A549 (cell line): Measurements from ENCODE around the gene CRADD. TPM values are rescaled to one million over a fixed set of nuclear protein-coding genes. Genes with fewer than 3 reads are reported as not detected.

ENCODE experiments used
- ATAC-seq, 2 experiments: fragments of 200-7000 bp in 1 of 2; fragments of >200 bp in 1 of 2; cut with Nextera tagmentation in 1 of 2; cut with Tn5 transposase in 1 of 2; 3 replicates each; pipeline versions ENCODE4 v1.8.0 to v1.9.1; 2018 to 2020; ENCODE audit warnings: mild to moderate bottlenecking in 1 of 2, moderate library complexity in 1 of 2
- CTCF ChIA-PET: fragments of 300-600 bp; sonication (Branson Sonifier 250); formaldehyde crosslinking; extraction: SDS; loops from one replicate; lab custom pipeline; 2021; ENCODE audit warnings: antibody characterized with exemption, inconsistent platforms; lab: Yijun Ruan, JAX
- POLR2A ChIA-PET: fragments of 350-600 bp; formaldehyde crosslinking; extraction: SDS; loops from one replicate; lab custom pipeline; 2021; ENCODE audit warnings: antibody characterized with exemption, inconsistent platforms; lab: Yijun Ruan, JAX
- DNase-seq, 2 experiments: peaks; one replicate each; pipeline versions ENCODE4 v3.0.0 to v3.0.0-alpha.2; 2011 to 2016; ENCODE audit warnings: low read depth in 1 of 2, low spot score in 1 of 2
- FAIRE-seq: peaks from 2 replicates; lab custom pipeline; 2011; peaks lifted over from hg19 to GRCh38; lab: Jason Lieb, UNC
- H3K27ac ChIP-seq, 2 experiments: fragments of >200 bp; sonication (Bioruptor Twin); formaldehyde crosslinking; 3 replicates each; pipeline ENCODE4 v1.5.1; 2016 to 2017
- H3K4me1 ChIP-seq: fragments of >200 bp; sonication (Bioruptor Twin); formaldehyde crosslinking; 3 replicates; pipeline ENCODE4 v1.6.1; 2016
- H3K4me2 ChIP-seq: fragments of >200 bp; sonication (Bioruptor Twin); formaldehyde crosslinking; 3 replicates; pipeline ENCODE4 v1.6.1; 2016
- H3K4me3 ChIP-seq: fragments of >200 bp; sonication (Bioruptor Twin); formaldehyde crosslinking; 3 replicates; pipeline ENCODE4 v1.5.1; 2016
- H3K9me3 ChIP-seq: fragments of >200 bp; sonication (Bioruptor Twin); formaldehyde crosslinking; 3 replicates; pipeline ENCODE4 v1.6.1; 2016
- BHLHE40 ChIP-seq: IDR thresholded peaks from 2 replicates; pipeline ENCODE4 v1.6.1; 2012; ENCODE audit warnings: low read depth, low read length, inconsistent platforms
- E2F6 ChIP-seq: IDR thresholded peaks from 2 replicates; pipeline ENCODE4 v1.6.1; 2012; ENCODE audit warnings: low read depth, borderline replicate concordance
- EHMT2 ChIP-seq: fragments of 200-600 bp; sonication (generic); IDR thresholded peaks from 2 replicates; pipeline ENCODE4 v1.6.1; 2016; ENCODE audit warnings: antibody characterized with exemption, low read depth, mild to moderate bottlenecking, moderate library complexity
- FOSB ChIP-seq: fragments of 250-450 bp; sonication (Bioruptor Pico); IDR thresholded peaks from 2 replicates; pipeline ENCODE4 v1.5.0; 2020; ENCODE audit warnings: mild to moderate bottlenecking, moderate library complexity
- GATA3 ChIP-seq: IDR thresholded peaks from 2 replicates; pipeline ENCODE4 v1.6.1; 2012; ENCODE audit warnings: borderline replicate concordance
- HES2 ChIP-seq: fragments of >200 bp; sonication (Bioruptor Twin); formaldehyde crosslinking; IDR thresholded peaks from 2 replicates; pipeline ENCODE4 v1.6.1; 2016
- HEYL ChIP-seq: fragments of 250-450 bp; sonication (Bioruptor Pico); IDR thresholded peaks from 2 replicates; pipeline ENCODE4 v1.8.0; 2021; ENCODE audit warnings: mild to moderate bottlenecking, moderate library complexity
- HOXB13 ChIP-seq: fragments of 250-450 bp; sonication (Bioruptor Pico); IDR thresholded peaks from 2 replicates; pipeline ENCODE4 v1.5.0; 2020; ENCODE audit warnings: low read depth, mild to moderate bottlenecking, moderate library complexity
- MAZ ChIP-seq: fragments of 150-350 bp; IDR thresholded peaks from 2 replicates; pipeline ENCODE4 v1.6.1; 2014; ENCODE audit warnings: antibody characterized with exemption, low read depth, low read length, borderline replicate concordance
- MYC ChIP-seq: IDR thresholded peaks from 2 replicates; pipeline ENCODE4 v1.6.1; 2012; ENCODE audit warnings: mild to moderate bottlenecking, inconsistent platforms, low read length, improper control_type of control experiment, borderline replicate concordance
- NR3C1 ChIP-seq: fragments of >200 bp; sonication (Bioruptor Twin); formaldehyde crosslinking; IDR thresholded peaks from 3 replicates; pipeline ENCODE4 v1.6.1; 2017
- PBX3 ChIP-seq: IDR thresholded peaks from 2 replicates; pipeline ENCODE4 v1.6.1; 2012
- PHF8 ChIP-seq: fragments of 200-600 bp; sonication (generic); IDR thresholded peaks from 2 replicates; pipeline ENCODE4 v1.6.1; 2016; ENCODE audit warnings: low read depth, mild to moderate bottlenecking, antibody characterized with exemption, moderate library complexity, borderline replicate concordance
- POLR2A ChIP-seq: IDR thresholded peaks from 2 replicates; pipeline ENCODE4 v1.6.1; 2012; ENCODE audit warnings: mild to moderate bottlenecking, low read length
- RCOR1 ChIP-seq: fragments of 150-350 bp; IDR thresholded peaks from 2 replicates; pipeline ENCODE4 v1.6.1; 2014; ENCODE audit warnings: antibody characterized with exemption, low read length, low read depth
- RFX5 ChIP-seq: fragments of 450-650 bp; IDR thresholded peaks from 2 replicates; pipeline ENCODE4 v1.7.1; 2014; ENCODE audit warnings: antibody characterized with exemption, mild to moderate bottlenecking, moderate library complexity
- RNF2 ChIP-seq: fragments of 200-600 bp; sonication (generic); IDR thresholded peaks from 2 replicates; pipeline ENCODE4 v1.6.1; 2016; ENCODE audit warnings: low read depth, mild to moderate bottlenecking, antibody characterized with exemption, moderate library complexity, borderline replicate concordance
- TP53 ChIP-seq: fragments of 250-450 bp; sonication (Bioruptor Pico); IDR thresholded peaks from 2 replicates; pipeline ENCODE4 v1.5.0; 2021; ENCODE audit warnings: mild to moderate bottlenecking, moderate library complexity
- ZFP36 ChIP-seq: fragments of 450-650 bp; IDR thresholded peaks from 2 replicates; pipeline ENCODE4 v1.6.1; 2014; ENCODE audit warnings: borderline replicate concordance; ENCODE audit not compliant: partially characterized antibody
- ZSCAN20 ChIP-seq: fragments of 250-450 bp; sonication (Bioruptor Pico); IDR thresholded peaks from 2 replicates; pipeline ENCODE4 v1.8.0; 2022; ENCODE audit warnings: mild to moderate bottlenecking, moderate library complexity
- WGBS: methylation state at CpG from one replicate; pipeline ENCODE4 v1.1.6; 2017; ENCODE audit errors: missing lambda C conversion rate; 5-methylcytosine and 5-hydroxymethylcytosine counted together
- polyA plus RNA-seq, 4 experiments: library from polyadenylated mRNA; depleted of rRNA in 3 of 4; stranded (reverse); fragments of >200 nt; fragmentation: RNase III in 1 of 4; extraction: RNeasy Plus Mini Kit Qiagen cat#74134 plus additional on column Dnase treatment in 1 of 4; gene quantifications; 2 replicates in 3 of 4; 3 replicates in 1 of 4; pipeline ENCODE4 v1.2.3, GENCODE V29; 2011 to 2017

Gene CRADD
- polyA plus RNA-seq, 2 of the 4 experiments (the other 2 are of a cell fraction): 13.2 to 23.0 TPM

GRCh38 chr12:93682846-93683261 lies 5.7 kb downstream of the CRADD start:
- CTCF ChIA-PET: interaction anchor here (1.3 to 1.6 kb wide), 2 partner anchors 114 to 420 kb away, joined by 3 to 6 read pairs; no protein-coding TSS in a partner anchor
- TF ChIP-seq EHMT2 (no peak), E2F6 (no peak), BHLHE40 (no peak), PBX3 (no peak), RNF2 (no peak), NR3C1 (no peak), HES2 (no peak), FOSB (CRISPR knock-in tag) (no peak)
- TF ChIP-seq, all 56 proteins: peak for 0
- no peak overlapping the region for H3K4me2 ChIP-seq
- DNase-seq: no peak
- no peaks in the 10 kb centered on the region for H3K9me3 ChIP-seq
- no peak for ATAC-seq
- H3K27ac ChIP-seq: no peak overlapping the region
- H3K4me3 ChIP-seq: no peak overlapping the region
- POLR2A ChIA-PET: interaction anchor here (0.6 kb wide), 1 partner anchor 19 kb away, joined by 3 read pairs; no protein-coding TSS in a partner anchor
- no peak for FAIRE-seq
- H3K4me1 ChIP-seq: peaks cover 7% of the 10 kb centered on the region; the same call in 2 of the 3 replicates
- 85% methylated on average over 5 of the region's 5 CpGs for WGBS

- TF ChIP-seq GATA3: no peak
- no peak for TF ChIP-seq HOXB13 (CRISPR knock-in tag)
- no peak for TF ChIP-seq RCOR1
- ChIA-PET CTCF (interaction anchor here (1.3 to 1.6 kb wide), 3 partner anchors 114 to 419 kb away, joined by 3 to 6 read pairs (median 4); no protein-coding TSS in a partner anchor), POLR2A (no interaction called here)
- Histone ChIP-seq H3K4me1 (peaks cover 2% of the 10 kb centered on the region; the same call in 1 of the 3 replicates), H3K9me3 (no peaks in the 10 kb centered on the region), H3K4me3 (no peak overlapping the region), H3K4me2 (no peak overlapping the region), H3K27ac (no peak overlapping the region)
- FAIRE-seq: no peak
- ATAC-seq: peak in 1 of 2 experiments; percentile 43; a peak in 2 of 6 replicates
- DNase-seq: no peak
- 95% methylated on average over 5 of the region's 5 CpGs for WGBS
Observed at GRCh38 chr12:93683410-93683809, 6.2 kb downstream of the CRADD start.

- H3K4me2 ChIP-seq: no peak overlapping the region
- ATAC-seq (no peak), FAIRE-seq (no peak)
Observed at GRCh38 chr12:93684716-93685115, 7.5 kb downstream of the CRADD start.

More at GRCh38 chr12:93684716-93685115, 7.5 kb downstream of the CRADD start:
- POLR2A ChIA-PET: no interaction called here
- 83% methylated on average over 4 of the region's 4 CpGs for WGBS
- H3K9me3 ChIP-seq: no peaks in the 10 kb centered on the region
- H3K4me1 ChIP-seq: no peaks in the 10 kb centered on the region
- DNase-seq: no peak
- CTCF ChIA-PET: interaction anchor here (1.3 to 2.2 kb wide), 2 partner anchors 11 to 57 kb away, joined by 3 to 6 read pairs; no protein-coding TSS in a partner anchor
- no peak overlapping the region for H3K27ac ChIP-seq
- H3K4me3 ChIP-seq: no peak overlapping the region
- TF ChIP-seq ZSCAN20 (no peak), ZFP36 (no peak), TP53 (CRISPR knock-in tag) (no peak), MYC (no peak), E2F6 (no peak), MAZ (no peak), HEYL (CRISPR knock-in tag) (no peak), RFX5 (no peak), POLR2A (no peak), PHF8 (no peak)
